NT2/D1 (cell line): ENCODE data around the gene MTMR10.

ENCODE experiments used
- DNase-seq: peaks from one replicate; pipeline ENCODE4 v3.0.0-alpha.2; 2011; ENCODE audit warnings: low read depth, low spot score
- H3K27me3 ChIP-seq: 2 replicates; pipeline ENCODE4 v1.6.0; 2011; ENCODE audit warnings: mild to moderate bottlenecking; ENCODE audit not compliant: insufficient read length, insufficient read depth
- H3K36me3 ChIP-seq: 2 replicates; pipeline ENCODE4 v1.6.1; 2011; ENCODE audit warnings: mild to moderate bottlenecking, low read length, mixed read lengths; ENCODE audit not compliant: insufficient read depth, insufficient read length
- H3K4me1 ChIP-seq: 2 replicates; pipeline ENCODE4 v1.5.1; 2011; ENCODE audit not compliant: insufficient read depth, insufficient read length
- H3K4me3 ChIP-seq: 2 replicates; pipeline ENCODE4 v1.5.1; 2011; ENCODE audit warnings: low read depth; ENCODE audit not compliant: insufficient read length
- H3K9ac ChIP-seq: 2 replicates; pipeline ENCODE4 v1.6.0; 2011; ENCODE audit warnings: low read depth; ENCODE audit not compliant: insufficient read length
- H3K9me3 ChIP-seq: 2 replicates; pipeline ENCODE4 v1.5.1; 2011; ENCODE audit warnings: mild to moderate bottlenecking, low read length; ENCODE audit not compliant: insufficient read depth
- SUZ12 ChIP-seq: IDR thresholded peaks from 2 replicates; pipeline ENCODE4 v1.6.1; 2011; ENCODE audit not compliant: insufficient read length, insufficient read depth; ENCODE audit errors: extremely low read depth
- YY1 ChIP-seq: IDR thresholded peaks from 2 replicates; pipeline ENCODE4 v1.6.1; 2011; ENCODE audit not compliant: insufficient read length, insufficient read depth
- ZNF274 ChIP-seq: IDR thresholded peaks from 2 replicates; pipeline ENCODE4 v1.6.1; 2011; ENCODE audit warnings: mild to moderate bottlenecking, low read depth, low read length

The MTMR10 gene

DNA sequence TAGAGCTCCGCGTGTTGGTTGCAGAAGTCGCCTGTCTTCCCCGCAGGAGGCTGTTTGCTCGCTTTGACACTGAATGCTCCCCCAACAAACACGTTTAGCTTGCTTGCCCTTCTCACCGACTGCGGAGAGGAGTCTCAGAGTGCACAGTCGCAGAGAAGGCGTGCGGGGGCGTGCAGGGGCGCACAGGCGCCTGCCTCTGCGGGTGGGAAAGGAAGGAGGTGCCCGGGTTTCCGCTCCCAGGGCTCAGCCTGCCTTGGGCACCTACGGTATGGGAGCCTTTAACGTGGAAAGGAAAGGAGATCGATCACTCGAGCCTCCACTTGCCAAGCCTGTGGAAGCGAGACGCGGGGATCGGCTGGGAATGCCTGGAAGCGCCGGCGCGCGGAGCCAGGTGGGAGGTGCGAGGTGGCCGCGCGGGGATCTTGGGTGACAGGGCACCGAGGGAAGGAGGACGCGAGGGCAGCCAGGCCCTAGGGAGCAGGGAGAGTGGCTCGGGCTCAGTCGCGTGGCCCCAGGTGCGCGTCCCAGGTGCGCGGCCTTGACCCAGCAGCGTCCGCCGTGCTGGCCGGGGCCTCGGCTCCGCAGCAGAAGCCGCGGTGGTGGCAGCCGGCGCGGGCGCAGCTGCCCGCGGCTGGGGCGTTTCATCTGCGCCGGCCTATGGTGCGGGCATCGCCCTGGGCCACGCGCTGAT lies 87.8 kb downstream of the MTMR10 start, which contains the start of gene FAN1:
TSS of gene FAN1 (plus strand) at position 419 of the 691 bp plus-strand sequence. CDS start 749 bp downstream, outside the sequence.
- no peaks in the 10 kb centered on the region for H3K9me3 ChIP-seq

DNA sequence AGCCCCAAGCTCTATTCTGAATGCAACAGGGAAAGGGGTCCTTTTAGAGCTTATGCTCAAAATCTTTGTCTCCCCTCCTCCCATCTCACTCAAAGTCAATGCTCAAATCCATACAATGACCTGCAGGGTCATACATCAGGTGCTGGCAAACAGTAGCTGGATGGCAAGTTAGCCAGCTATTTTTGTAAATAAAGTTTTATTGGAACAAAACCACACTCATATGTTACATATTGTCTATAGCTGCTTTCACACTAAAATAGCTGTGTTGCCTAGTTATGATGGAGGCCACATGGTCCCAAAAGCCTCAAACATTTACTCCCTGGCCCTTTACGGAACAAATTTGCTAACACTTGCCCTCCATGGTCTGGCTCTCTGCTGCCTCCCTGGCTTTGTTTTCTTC lies 89.5 kb downstream of the MTMR10 start:
- Histone ChIP-seq H3K4me1 (no peaks in the 10 kb centered on the region), H3K4me3 (no peak overlapping the region), H3K36me3 (peaks cover 20% of the 10 kb centered on the region), H3K9ac (no peak overlapping the region), H3K9me3 (no peaks in the 10 kb centered on the region), H3K27me3 (no peaks in the 10 kb centered on the region)
- no peak for TF ChIP-seq YY1
- no peak for TF ChIP-seq ZNF274
- no peak for TF ChIP-seq SUZ12
- no peak for DNase-seq

More for the DNA sequence above, 87.8 kb downstream of the MTMR10 start, which contains the start of gene FAN1:
- H3K4me1 ChIP-seq: no peaks in the 10 kb centered on the region
- no peaks in the 10 kb centered on the region for H3K27me3 ChIP-seq
- H3K4me3 ChIP-seq: peak within 1 kb of the TSS; percentile 84
- H3K36me3 ChIP-seq: peaks cover 25% of the 10 kb centered on the region
- TF ChIP-seq YY1 (peak; percentile 27), SUZ12 (no peak)
- DNase-seq: peak; percentile 66
- peak within 1 kb of the TSS; percentile 92 for H3K9ac ChIP-seq

- H3K4me1 ChIP-seq: no peaks in the 10 kb centered on the region
- no peaks in the 10 kb centered on the region for H3K9me3 ChIP-seq
- H3K27me3 ChIP-seq: no peaks in the 10 kb centered on the region
- H3K36me3 ChIP-seq: no peaks in the 10 kb centered on the region
- TF ChIP-seq YY1: no peak
- no peak for TF ChIP-seq SUZ12
- TF ChIP-seq ZNF274: no peak
- DNase-seq: no peak
- H3K9ac ChIP-seq: no peak overlapping the region
- no peak overlapping the region for H3K4me3 ChIP-seq
Measured at GRCh38 chr15:30896211-30896606, 95.2 kb downstream of the MTMR10 start.

DNA sequence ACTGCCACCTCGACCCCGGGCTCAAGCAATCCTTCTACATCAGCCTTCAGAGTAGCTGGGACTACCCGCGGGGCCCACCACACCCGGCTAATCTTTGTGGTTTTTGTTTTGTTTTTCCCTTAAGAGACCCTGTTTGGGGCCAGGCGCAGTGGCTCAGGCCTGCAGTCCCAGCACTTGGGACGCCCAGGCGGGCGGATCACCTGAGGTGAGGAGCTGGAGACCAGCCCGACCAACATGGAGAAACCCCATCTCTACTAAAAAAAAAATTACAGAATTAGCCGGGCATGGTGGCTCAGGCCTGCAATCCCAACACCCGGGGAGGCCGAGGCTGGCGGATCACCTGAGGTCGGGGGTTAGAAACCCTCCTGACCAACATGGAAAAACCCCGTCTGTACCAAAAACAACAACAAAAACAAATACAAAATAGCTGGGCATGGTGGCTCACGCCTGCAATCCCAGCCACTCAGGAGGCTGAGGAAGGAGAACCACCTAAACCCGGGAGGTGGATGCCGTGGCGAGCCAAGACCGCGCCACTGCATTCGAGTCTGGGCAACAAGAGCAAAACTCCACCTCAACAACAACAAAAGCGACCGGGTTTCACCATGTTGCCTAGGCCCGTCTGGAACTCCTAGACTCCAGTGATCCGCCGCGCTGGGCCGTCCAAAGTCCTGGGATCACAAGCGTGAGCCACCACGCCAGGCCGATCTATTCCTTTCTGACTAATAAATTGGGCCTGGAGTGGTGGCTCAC lies 95.8 kb downstream of the MTMR10 start:
- H3K4me3 ChIP-seq: no peak overlapping the region
- TF ChIP-seq SUZ12 (no peak), YY1 (no peak), ZNF274 (no peak)
- H3K9ac ChIP-seq: no peak overlapping the region
- H3K36me3 ChIP-seq: no peaks in the 10 kb centered on the region
- H3K9me3 ChIP-seq: no peaks in the 10 kb centered on the region
- no peaks in the 10 kb centered on the region for H3K4me1 ChIP-seq
- no peak for DNase-seq
- H3K27me3 ChIP-seq: no peaks in the 10 kb centered on the region

- Histone ChIP-seq H3K27me3 (no peaks in the 10 kb centered on the region), H3K9me3 (no peaks in the 10 kb centered on the region), H3K4me3 (no peak overlapping the region), H3K9ac (no peak overlapping the region), H3K4me1 (no peaks in the 10 kb centered on the region), H3K36me3 (no peaks in the 10 kb centered on the region)
- no peak for TF ChIP-seq YY1
- no peak for TF ChIP-seq ZNF274
- no peak for TF ChIP-seq SUZ12
- DNase-seq: no peak
Measured at GRCh38 chr15:30889196-30889595, 102.2 kb downstream of the MTMR10 start.
